Ammon's horn (tissue), 1 donor: ENCODE data around the gene TNNI2.
"Not testable (repeated sequence)": the region's sequence is repeated elsewhere in the genome, so short reads cannot be mapped to it uniquely, and the experiment has no call there.

Experiments
- DNase-seq: peaks from one replicate; pipeline ENCODE4 v3.0.0-alpha.2; 2016; ENCODE audit warnings: low spot score

TNNI2 gene

DNA sequence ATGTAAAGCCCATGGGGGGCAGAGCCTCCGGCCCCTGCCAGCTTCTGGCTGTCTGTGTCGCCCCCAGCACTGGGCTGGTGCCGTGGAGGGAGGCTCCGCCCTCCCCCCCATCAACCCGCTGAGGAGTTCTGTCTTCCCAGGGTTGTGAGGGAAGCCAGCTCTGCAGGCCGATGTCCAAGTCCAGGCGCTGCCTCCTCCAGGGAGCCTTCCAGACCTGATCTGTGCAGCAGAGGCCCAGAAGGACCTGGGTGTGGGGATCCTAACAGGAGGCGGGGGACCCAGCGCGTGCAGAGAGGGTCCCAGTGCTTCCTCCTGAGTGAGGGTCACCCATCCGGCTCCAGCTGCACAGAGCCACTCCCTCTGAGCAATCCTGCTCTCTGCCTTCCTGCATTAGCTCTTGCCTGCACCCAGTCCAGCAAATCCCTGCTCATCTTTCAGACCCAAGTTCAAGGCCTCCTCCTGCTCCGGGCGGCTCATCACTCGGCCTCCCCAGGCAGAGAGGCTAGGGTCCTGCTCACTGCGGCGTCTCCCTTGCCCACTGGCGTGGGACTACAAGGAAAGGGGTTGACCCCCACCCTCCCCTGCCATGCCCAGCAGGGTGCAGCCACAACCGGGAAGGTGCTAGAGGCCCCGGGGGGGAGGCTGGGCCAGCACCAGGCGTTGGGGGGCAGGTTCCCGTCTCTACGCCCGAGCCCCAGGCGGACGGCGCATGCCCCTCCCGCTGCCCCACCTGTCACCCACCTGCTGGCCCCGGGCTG is 36.5 kb downstream of the TNNI2 start:
- DNase-seq, result no peak

- not testable (repeated sequence) for DNase-seq
These were observed 37.1 kb downstream of the TNNI2 start for GRCh38 chr11:1875851-1876301.

DNA sequence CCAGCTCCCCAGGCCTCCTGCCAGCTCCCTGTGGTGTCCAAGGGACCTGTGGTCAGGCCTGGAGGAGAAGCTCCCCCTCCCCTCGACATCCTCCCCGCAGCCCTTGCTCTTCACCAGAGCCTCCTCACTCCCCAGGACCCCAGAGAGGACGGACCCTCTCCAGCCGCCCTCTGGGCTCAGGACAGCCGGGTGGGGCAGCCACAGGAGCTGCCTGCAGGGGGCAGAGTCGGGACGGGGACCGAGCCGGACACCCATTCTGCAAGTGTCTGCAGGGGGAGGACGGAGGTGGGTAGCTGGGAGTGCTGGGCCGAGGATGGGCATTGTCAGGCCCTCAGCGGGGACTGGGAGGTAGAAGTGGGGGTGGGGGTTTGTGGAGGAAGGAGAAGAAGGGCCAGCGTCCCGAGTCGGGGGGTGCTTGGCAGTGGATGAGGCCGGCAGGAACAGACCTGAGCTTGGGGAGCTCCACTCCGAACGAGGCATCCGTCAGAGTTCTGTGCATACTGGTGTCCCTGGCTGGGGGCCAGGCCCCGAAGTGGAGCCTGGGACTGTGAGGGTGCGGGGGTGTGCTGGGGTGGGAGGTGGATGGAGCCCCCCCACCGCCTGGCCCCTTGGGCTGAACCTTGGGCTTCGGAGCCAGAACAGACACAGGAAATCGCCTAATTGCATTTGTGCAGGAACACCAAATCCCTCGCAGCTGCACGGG is 37.7 kb downstream of the TNNI2 start:
- no peak for DNase-seq

GRCh38 chr11:1877211-1878136 is 38.7 kb downstream of the TNNI2 start:
- no peak for DNase-seq

- no peak for DNase-seq
These were observed 39.6 kb downstream of the TNNI2 start for GRCh38 chr11:1878137-1879031.

- DNase-seq, result no peak
These were observed 40.7 kb downstream of the TNNI2 start for GRCh38 chr11:1879342-1879940.

GRCh38 chr11:1879941-1880720 is 41.4 kb downstream of the TNNI2 start:
- DNase-seq, result no peak

DNA sequence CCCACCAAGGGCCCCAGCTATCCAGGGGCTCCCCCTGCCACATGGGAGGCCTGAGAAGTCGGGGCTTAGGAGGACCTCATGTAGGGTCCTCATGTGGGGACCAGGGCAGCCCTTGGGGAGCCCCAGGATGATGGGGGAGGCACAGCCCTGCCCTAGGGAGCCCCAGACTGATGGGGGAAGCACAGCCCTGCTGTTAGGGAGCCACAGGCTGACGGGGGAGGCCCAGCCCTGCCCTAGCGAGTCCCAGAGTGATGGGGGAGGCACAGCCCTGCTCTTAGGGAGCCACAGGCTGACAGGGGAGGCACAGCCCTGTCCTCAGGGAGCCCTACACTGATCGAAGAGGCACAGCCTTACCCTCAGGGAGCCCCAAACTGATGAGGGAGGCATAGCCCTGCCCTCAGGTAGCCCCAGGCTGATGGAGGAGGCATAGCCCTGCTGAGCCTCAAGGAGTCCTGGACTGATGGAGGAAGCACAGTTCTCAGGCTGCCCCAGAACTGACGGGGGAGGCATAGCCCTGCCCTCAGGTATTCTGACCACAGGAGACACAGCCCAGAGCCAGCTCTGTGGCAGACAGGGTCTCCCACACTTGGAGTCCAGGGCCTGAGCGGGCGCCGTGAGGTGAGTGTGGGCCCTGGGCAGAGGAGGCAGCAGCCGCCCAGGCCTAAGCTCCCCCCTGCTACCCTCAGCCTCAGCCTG is 42.1 kb downstream of the TNNI2 start:
- DNase-seq, result no peak

GRCh38 chr11:1881442-1882264 is 42.9 kb downstream of the TNNI2 start:
- DNase-seq, result no peak

GRCh38 chr11:1882265-1883238 is 43.8 kb downstream of the TNNI2 start:
- peak; percentile 70 for DNase-seq

- DNase-seq, result no peak
These were observed 44.8 kb downstream of the TNNI2 start for GRCh38 chr11:1883346-1884302.

GRCh38 chr11:1884303-1884700 is 45.5 kb downstream of the TNNI2 start:
- DNase-seq, result no peak

DNA sequence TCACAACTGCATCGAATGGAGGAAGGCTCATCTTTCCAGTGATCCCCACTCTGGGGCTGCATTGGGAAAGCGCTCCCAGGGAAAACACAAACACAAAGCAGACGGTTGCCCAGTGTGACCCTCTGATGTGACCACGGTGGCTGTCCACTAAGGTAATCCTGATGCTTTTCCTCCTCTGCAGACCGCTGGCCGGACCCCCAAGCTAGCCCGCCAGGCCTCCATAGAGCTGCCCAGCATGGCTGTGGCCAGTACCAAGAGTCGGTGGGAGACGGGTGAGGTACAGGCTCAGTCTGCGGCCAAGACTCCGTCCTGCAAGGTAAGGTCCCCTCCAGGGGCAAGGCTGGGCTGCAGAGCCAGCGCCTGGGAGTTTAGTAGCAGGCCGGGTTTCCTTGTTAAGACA is 47.8 kb downstream of the TNNI2 start:
- DNase-seq, result not testable (repeated sequence)

- no peak for DNase-seq
These were observed 48.9 kb downstream of the TNNI2 start for GRCh38 chr11:1887451-1888346.

- no peak for DNase-seq
These were observed 49.6 kb downstream of the TNNI2 start for GRCh38 chr11:1888347-1888753.
